Transverse colon (tissue), 4 donors: ENCODE data around the gene SCMH1. TPM values are rescaled to one million over a fixed set of nuclear protein-coding genes. Genes with fewer than 3 reads are reported as not detected.
"Not testable (repeated sequence)": the region's sequence is repeated elsewhere in the genome, so short reads cannot be mapped to it uniquely, and the experiment has no call there.

Experiments used
- DNase-seq: peaks from one replicate; pipeline ENCODE4 v3.0.0-alpha.2; 2019
- H3K27ac ChIP-seq, 4 donors: fragments of 200-600 bp; sonication (generic); 2 replicates each; pipeline ENCODE4 v1.5.1; 2016 to 2018; ENCODE audit warnings: inconsistent platforms in 4 of 4
- H3K27me3 ChIP-seq: fragments of 200-600 bp; sonication (generic); 2 replicates; pipeline ENCODE4 v1.5.1; 2017; ENCODE audit warnings: inconsistent platforms
- H3K36me3 ChIP-seq, 4 donors: fragments of 200-600 bp; sonication (generic); 2 replicates each; pipeline ENCODE4 v1.5.1; 2017 to 2019; ENCODE audit warnings: inconsistent platforms in 4 of 4
- H3K4me1 ChIP-seq, 4 donors: fragments of 200-600 bp; sonication (generic); 2 replicates each; pipeline ENCODE4 v1.5.1; 2017 to 2020; ENCODE audit warnings: inconsistent platforms in 4 of 4
- H3K4me3 ChIP-seq, 4 donors: fragments of 200-600 bp; sonication (generic); 1 replicate in 1 of 4; 2 replicates in 3 of 4; pipeline versions ENCODE4 v1.5.1 to v1.6.1; 2017 to 2019; ENCODE audit warnings: inconsistent platforms in 4 of 4
- H3K9me3 ChIP-seq, 2 donors: fragments of 200-600 bp; sonication (generic); 2 replicates each; pipeline ENCODE4 v1.5.1; 2017 to 2019; ENCODE audit warnings: inconsistent platforms in 2 of 2
- EP300 ChIP-seq: sonication (generic); formaldehyde crosslinking; IDR thresholded peaks from one replicate; pipeline ENCODE4 v1.6.1; 2017; ENCODE audit warnings: antibody characterized with exemption, low read depth
- POLR2A ChIP-seq: fragments of 450-650 bp; IDR thresholded peaks from one replicate; pipeline ENCODE4 v1.6.1; 2016; ENCODE audit warnings: antibody characterized with exemption, mild to moderate bottlenecking, moderate library complexity
- POLR2AphosphoS5 ChIP-seq, 3 donors: sonication (generic); formaldehyde crosslinking; IDR thresholded peaks; one replicate each; pipeline ENCODE4 v1.6.1; 2016; ENCODE audit warnings: antibody characterized with exemption in 3 of 3
- WGBS, 2 donors: methylation state at CpG; one replicate each; pipeline ENCODE4 v1.1.5; 2018; ENCODE audit warnings: low coverage in 1 of 2; 5-methylcytosine and 5-hydroxymethylcytosine counted together
- in situ Hi-C, 4 donors: fragments of 200-750 bp; cut with MboI; loops; one replicate each; pipeline versions ENCODE4 v1.15.0 to v1.15.1; 2017; ENCODE audit warnings: low sequenced_read_pairs in 3 of 4, low pct_ligation_motif_present in 1 of 4, low pct_unique_long_range_greater_than_20kb in 1 of 4
- intact Hi-C: fragments of 100-400 bp; cut with DNase I; formaldehyde crosslinking; loops from one replicate; pipeline ENCODE4 v1.15.1; 2023; ENCODE audit warnings: low total_unique reads
- total RNA-seq, 4 donors: library from RNA; depleted of rRNA; stranded (reverse); fragments of >200 nt; gene quantifications; one replicate each; pipeline ENCODE4 v1.1.0, GENCODE V29; 2016
- TF ChIP-seq, protein P1 (sequence below), 5 experiments: fragments of 200-600 bp in 3 of 5; fragments of 450-650 bp in 2 of 5; sonication (generic) in 3 of 5; IDR thresholded peaks; 1 replicate in 2 of 5; 2 replicates in 3 of 5; pipeline ENCODE4 v1.5.1; 2016 to 2017; ENCODE audit warnings: antibody characterized with exemption in 5 of 5, inconsistent platforms in 3 of 5, mild to moderate bottlenecking in 2 of 5, moderate library complexity in 1 of 5

SCMH1 gene
- total RNA-seq, 4 donors from 2014 or later: 24.5 to 66.8 (median 49.1) TPM

DNA sequence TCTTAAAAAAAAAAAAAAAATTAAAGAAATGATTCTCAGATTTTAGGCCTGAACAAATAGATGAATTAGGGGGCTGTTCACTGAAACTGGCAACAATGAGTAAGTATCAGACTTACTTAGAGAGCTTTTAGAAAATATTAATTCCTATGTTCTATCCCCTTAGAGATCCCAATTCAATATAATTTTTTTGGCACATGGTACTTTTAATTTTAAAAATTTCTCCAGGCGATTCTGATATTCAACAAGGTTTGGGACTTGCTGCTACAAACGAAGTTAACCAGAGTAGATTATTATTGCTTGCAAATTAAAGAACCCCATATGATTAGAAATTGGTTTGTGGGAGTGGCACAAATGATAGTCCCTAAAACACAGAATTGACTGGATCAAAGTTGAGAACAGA lies 11.4 kb downstream of the SCMH1 start:
- no peak overlapping the region for H3K27ac ChIP-seq
- in situ Hi-C loops (loop anchor here in 1 of 4 donors (25.0 kb wide), 1 partner anchor 193 kb away; no protein-coding TSS in a partner anchor), intact Hi-C loops (no loop called here)
- no peak overlapping the region for H3K4me3 ChIP-seq
- TF ChIP-seq POLR2AphosphoS5 (IDR thresholded peaks at IDR 0.05) (no peak), EP300 (no peak), POLR2A (no peak)
- TF ChIP-seq, protein P1, sequence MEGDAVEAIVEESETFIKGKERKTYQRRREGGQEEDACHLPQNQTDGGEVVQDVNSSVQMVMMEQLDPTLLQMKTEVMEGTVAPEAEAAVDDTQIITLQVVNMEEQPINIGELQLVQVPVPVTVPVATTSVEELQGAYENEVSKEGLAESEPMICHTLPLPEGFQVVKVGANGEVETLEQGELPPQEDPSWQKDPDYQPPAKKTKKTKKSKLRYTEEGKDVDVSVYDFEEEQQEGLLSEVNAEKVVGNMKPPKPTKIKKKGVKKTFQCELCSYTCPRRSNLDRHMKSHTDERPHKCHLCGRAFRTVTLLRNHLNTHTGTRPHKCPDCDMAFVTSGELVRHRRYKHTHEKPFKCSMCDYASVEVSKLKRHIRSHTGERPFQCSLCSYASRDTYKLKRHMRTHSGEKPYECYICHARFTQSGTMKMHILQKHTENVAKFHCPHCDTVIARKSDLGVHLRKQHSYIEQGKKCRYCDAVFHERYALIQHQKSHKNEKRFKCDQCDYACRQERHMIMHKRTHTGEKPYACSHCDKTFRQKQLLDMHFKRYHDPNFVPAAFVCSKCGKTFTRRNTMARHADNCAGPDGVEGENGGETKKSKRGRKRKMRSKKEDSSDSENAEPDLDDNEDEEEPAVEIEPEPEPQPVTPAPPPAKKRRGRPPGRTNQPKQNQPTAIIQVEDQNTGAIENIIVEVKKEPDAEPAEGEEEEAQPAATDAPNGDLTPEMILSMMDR (IDR thresholded peaks at IDR 0.05): no peak
- peaks cover 0 to 37% (median 19%) of the 10 kb centered on the region in 4 donors for H3K4me1 ChIP-seq
- DNase-seq: no peak
- H3K27me3 ChIP-seq: no peaks in the 10 kb centered on the region
- no peaks in the 10 kb centered on the region for H3K9me3 ChIP-seq
- no peaks in the 10 kb centered on the region for H3K36me3 ChIP-seq
- 90 to 93% methylated on average over 2 of the region's 2 CpGs for WGBS, 2 donors

DNA sequence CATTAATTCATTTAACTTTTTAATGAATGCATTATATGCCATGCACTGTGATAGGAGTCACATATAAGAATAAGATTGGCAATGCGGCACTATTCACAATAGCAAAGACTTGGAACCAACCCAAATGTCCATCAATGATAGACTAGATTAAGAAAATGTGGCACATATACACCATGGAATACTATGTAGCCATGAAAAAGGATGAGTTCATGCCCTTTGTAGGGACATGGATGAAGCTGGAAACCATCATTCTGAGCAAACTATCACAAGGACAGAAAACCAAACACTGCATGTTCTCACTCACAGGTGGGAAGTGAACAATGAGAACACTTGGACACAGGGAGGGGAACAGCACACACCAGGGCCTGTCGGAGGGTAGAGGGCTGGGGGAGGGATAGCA lies 12.9 kb downstream of the SCMH1 start:
- H3K36me3 ChIP-seq, DNase-seq, H3K9me3 ChIP-seq, intact Hi-C loops, H3K4me3 ChIP-seq, H3K27me3 ChIP-seq, H3K27ac ChIP-seq: not testable (repeated sequence)
- 98 to 100% methylated on average over 2 of the region's 2 CpGs for WGBS, 2 donors
- H3K4me1 ChIP-seq: peaks cover 0 to 30% (median 17%) of the 10 kb centered on the region in 4 donors
- in situ Hi-C loops: loop anchor here in 1 of 4 donors (25.0 kb wide), 1 partner anchor 192 kb away; no protein-coding TSS in a partner anchor

DNA sequence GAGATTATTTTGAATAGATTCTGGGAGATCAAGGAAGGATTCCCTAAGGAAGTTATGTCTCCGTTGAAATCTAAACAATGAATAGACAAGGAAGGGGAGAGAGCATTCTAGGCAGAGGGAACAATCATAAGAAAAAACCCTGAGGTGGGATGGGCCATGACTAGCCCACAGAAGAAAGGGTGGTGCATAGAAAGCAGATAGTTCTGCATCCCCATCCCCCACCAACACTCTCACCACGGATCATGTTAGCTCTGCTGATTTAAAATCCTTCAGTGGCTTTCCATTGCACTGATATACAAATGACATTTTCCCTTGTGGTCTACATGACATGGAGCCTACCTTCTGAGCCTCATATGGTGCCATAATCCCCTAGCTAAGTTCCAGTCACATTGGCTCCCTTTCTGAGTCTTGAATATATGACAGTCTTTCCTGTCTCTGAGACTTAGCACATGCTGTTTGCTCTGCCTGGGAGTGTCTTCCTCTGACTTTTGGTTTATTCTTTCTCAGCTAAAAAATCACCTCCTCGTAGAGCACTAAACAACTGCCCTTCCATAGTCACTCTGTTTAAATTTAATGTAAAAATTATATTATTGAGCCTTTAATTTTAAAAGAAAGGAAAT lies 15.2 kb downstream of the SCMH1 start:
- no peak for DNase-seq
- no peak overlapping the region for H3K4me3 ChIP-seq
- intact Hi-C loops (no loop called here), in situ Hi-C loops (loop anchor here in 1 of 4 donors (25.0 kb wide), 1 partner anchor 190 kb away; no protein-coding TSS in a partner anchor)
- TF ChIP-seq POLR2AphosphoS5 (IDR thresholded peaks at IDR 0.05): no peak
- TF ChIP-seq, protein P1 (IDR thresholded peaks at IDR 0.05): no peak
- TF ChIP-seq EP300: no peak
- TF ChIP-seq POLR2A: no peak
- WGBS, 2 donors: 47 to 49% methylated on average over 2 to 3 of the region's 3 CpGs
- H3K9me3 ChIP-seq: no peaks in the 10 kb centered on the region
- H3K4me1 ChIP-seq: peaks cover 0 to 26% (median 12%) of the 10 kb centered on the region in 4 donors
- no peaks in the 10 kb centered on the region for H3K36me3 ChIP-seq
- no peaks in the 10 kb centered on the region for H3K27me3 ChIP-seq
- H3K27ac ChIP-seq: no peak overlapping the region

DNA sequence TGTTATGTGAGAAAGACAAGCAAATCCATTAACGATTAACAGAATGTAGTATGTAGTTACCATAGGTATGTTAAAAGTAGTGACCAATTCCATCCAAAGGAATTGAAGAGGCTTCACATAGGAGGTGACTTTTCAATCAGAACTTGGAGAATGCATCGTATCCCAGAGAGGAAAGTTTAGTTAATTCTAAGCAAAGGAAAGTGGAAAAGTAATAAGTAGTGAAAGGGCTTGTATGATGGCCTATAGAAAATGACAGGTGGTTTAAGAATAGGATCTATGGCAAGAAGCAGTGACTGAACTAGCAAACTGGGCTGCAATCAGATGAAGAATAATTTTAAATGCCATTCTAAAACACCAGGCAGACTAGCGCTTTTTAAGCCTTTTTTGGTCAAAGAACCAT lies 16.6 kb downstream of the SCMH1 start:
- no peaks in the 10 kb centered on the region for H3K27me3 ChIP-seq
- no peaks in the 10 kb centered on the region for H3K36me3 ChIP-seq
- H3K27ac ChIP-seq: no peak overlapping the region
- no peak for DNase-seq
- no peak overlapping the region for H3K4me3 ChIP-seq
- H3K9me3 ChIP-seq: no peaks in the 10 kb centered on the region
- in situ Hi-C loops (loop anchor here in 1 of 4 donors (25.0 kb wide), 1 partner anchor 188 kb away; no protein-coding TSS in a partner anchor), intact Hi-C loops (no loop called here)
- TF ChIP-seq POLR2A: no peak
- TF ChIP-seq EP300: no peak
- TF ChIP-seq, protein P1 (IDR thresholded peaks at IDR 0.05): no peak
- TF ChIP-seq POLR2AphosphoS5 (IDR thresholded peaks at IDR 0.05): no peak
- 67 to 93% methylated on average over 3 of the region's 3 CpGs for WGBS, 2 donors
- H3K4me1 ChIP-seq: peaks cover 0 to 26% (median 13%) of the 10 kb centered on the region in 4 donors
